GM18870 (cell line): Measurements from ENCODE around the gene PSMF1.
"Not testable (repeated sequence)": the region's sequence is repeated elsewhere in the genome, so short reads cannot be mapped to it uniquely, and the experiment has no call there.

Source experiments
- ATAC-seq: cut with Tn5 transposase; IDR thresholded peaks from one replicate; pipeline ENCODE4 v1.9.1; 2021; ENCODE audit warnings: moderate library complexity; ENCODE audit not compliant: unreplicated experiment

PSMF1 gene

GRCh38 chr20:1122388-1123315, 4.2 kb downstream of the PSMF1 start:
- ATAC-seq = no peak

- no peak for ATAC-seq
Observed at GRCh38 chr20:1123666-1124065, 5.3 kb downstream of the PSMF1 start.

- no peak for ATAC-seq
Observed at GRCh38 chr20:1124421-1124820, 6.0 kb downstream of the PSMF1 start.

GRCh38 chr20:1125277-1125676, 6.9 kb downstream of the PSMF1 start:
- no peak for ATAC-seq

- ATAC-seq = no peak
Observed at GRCh38 chr20:1127840-1128239, 9.4 kb downstream of the PSMF1 start.

GRCh38 chr20:1130058-1130694, 11.8 kb downstream of the PSMF1 start:
- ATAC-seq = no peak

GRCh38 chr20:1130847-1131246, 12.4 kb downstream of the PSMF1 start:
- no peak for ATAC-seq

GRCh38 chr20:1131354-1131753, 13.0 kb downstream of the PSMF1 start:
- no peak for ATAC-seq

- no peak for ATAC-seq
Observed at GRCh38 chr20:1134355-1134754, 16.0 kb downstream of the PSMF1 start.

GRCh38 chr20:1134836-1135235, 16.4 kb downstream of the PSMF1 start:
- ATAC-seq = no peak

- no peak for ATAC-seq
Observed at GRCh38 chr20:1137236-1137635, 18.8 kb downstream of the PSMF1 start.

GRCh38 chr20:1144401-1145172, 26.2 kb downstream of the PSMF1 start:
- no peak for ATAC-seq

GRCh38 chr20:1146957-1147356, 28.6 kb downstream of the PSMF1 start:
- ATAC-seq = no peak

GRCh38 chr20:1149812-1150211, 31.4 kb downstream of the PSMF1 start:
- not testable (repeated sequence) for ATAC-seq

GRCh38 chr20:1150218-1150617, 31.8 kb downstream of the PSMF1 start:
- no peak for ATAC-seq

GRCh38 chr20:1150968-1151367, 32.6 kb downstream of the PSMF1 start:
- ATAC-seq = no peak

- ATAC-seq = no peak
Observed at GRCh38 chr20:1154226-1154625, 35.8 kb downstream of the PSMF1 start.

GRCh38 chr20:1154691-1155090, 36.3 kb downstream of the PSMF1 start:
- no peak for ATAC-seq

- no peak for ATAC-seq
Observed at GRCh38 chr20:1155342-1155741, 36.9 kb downstream of the PSMF1 start.

- no peak for ATAC-seq
Observed at GRCh38 chr20:1160496-1160895, 42.1 kb downstream of the PSMF1 start.

GRCh38 chr20:1160991-1161390, 42.6 kb downstream of the PSMF1 start:
- ATAC-seq = no peak

- ATAC-seq = no peak
Observed at GRCh38 chr20:1163105-1163504, 44.7 kb downstream of the PSMF1 start.
